GM18870 (cell line): ENCODE data around the gene CCDC34.
"Not testable (repeated sequence)": the region's sequence is repeated elsewhere in the genome, so short reads cannot be mapped to it uniquely, and the experiment has no call there.

Experiments used
- ATAC-seq: cut with Tn5 transposase; IDR thresholded peaks from one replicate; pipeline ENCODE4 v1.9.1; 2021; ENCODE audit warnings: moderate library complexity; ENCODE audit not compliant: unreplicated experiment

The CCDC34 gene

GRCh38 chr11:27327064-27327463 lies 36.0 kb downstream of the CCDC34 start:
- ATAC-seq: not testable (repeated sequence)

- ATAC-seq: not testable (repeated sequence)
Observed at GRCh38 chr11:27322196-27322595, 40.8 kb downstream of the CCDC34 start.

GRCh38 chr11:27321340-27321739 lies 41.7 kb downstream of the CCDC34 start:
- ATAC-seq: not testable (repeated sequence)

GRCh38 chr11:27319072-27319471 lies 43.9 kb downstream of the CCDC34 start:
- ATAC-seq: peak; percentile 100

GRCh38 chr11:27317751-27318150 lies 45.3 kb downstream of the CCDC34 start:
- no peak for ATAC-seq

GRCh38 chr11:27315836-27316235 lies 47.2 kb downstream of the CCDC34 start:
- ATAC-seq: no peak

GRCh38 chr11:27313157-27313821 lies 49.7 kb downstream of the CCDC34 start:
- no peak for ATAC-seq

- no peak for ATAC-seq
Observed at GRCh38 chr11:27312110-27312509, 50.9 kb downstream of the CCDC34 start.

- ATAC-seq: no peak
Observed at GRCh38 chr11:27310707-27311106, 52.3 kb downstream of the CCDC34 start.

- no peak for ATAC-seq
Observed at GRCh38 chr11:27310182-27310581, 52.8 kb downstream of the CCDC34 start.

GRCh38 chr11:27309046-27309445 lies 54.0 kb downstream of the CCDC34 start:
- no peak for ATAC-seq

GRCh38 chr11:27307232-27307631 lies 55.8 kb downstream of the CCDC34 start:
- no peak for ATAC-seq

GRCh38 chr11:27305751-27306150 lies 57.3 kb downstream of the CCDC34 start:
- ATAC-seq: no peak

GRCh38 chr11:27304514-27304913 lies 58.5 kb downstream of the CCDC34 start:
- ATAC-seq: no peak

- no peak for ATAC-seq
Observed at GRCh38 chr11:27303903-27304302, 59.1 kb downstream of the CCDC34 start.

- no peak for ATAC-seq
Observed at GRCh38 chr11:27300974-27301373, 62.0 kb downstream of the CCDC34 start.

GRCh38 chr11:27297616-27298015 lies 65.4 kb downstream of the CCDC34 start:
- ATAC-seq: no peak

- ATAC-seq: peak; percentile 77
Observed at GRCh38 chr11:27296497-27296896, 66.5 kb downstream of the CCDC34 start.

GRCh38 chr11:27295928-27296327 lies 67.1 kb downstream of the CCDC34 start:
- no peak for ATAC-seq

- no peak for ATAC-seq
Observed at GRCh38 chr11:27294654-27295053, 68.4 kb downstream of the CCDC34 start.

- ATAC-seq: no peak
Observed at GRCh38 chr11:27293515-27294417, 69.2 kb downstream of the CCDC34 start.

GRCh38 chr11:27292637-27293010 lies 70.4 kb downstream of the CCDC34 start:
- ATAC-seq: no peak
